Kidney epithelial cell (primary cell): ENCODE data around the gene C10orf90. TPM values are rescaled to one million over a fixed set of nuclear protein-coding genes. Genes with fewer than 3 reads are reported as not detected.
"Not testable (repeated sequence)": the region's sequence is repeated elsewhere in the genome, so short reads cannot be mapped to it uniquely, and the experiment has no call there.

Experiments
- DNase-seq: peaks from one replicate; pipeline ENCODE4 v3.0.0-alpha.2; 2010; ENCODE audit warnings: low read depth
- H3K27me3 ChIP-seq: 2 replicates; pipeline ENCODE4 v1.6.0; 2011; ENCODE audit warnings: low read length; ENCODE audit not compliant: control insufficient read depth, insufficient read depth
- H3K36me3 ChIP-seq: 2 replicates; pipeline ENCODE4 v1.5.1; 2011; ENCODE audit warnings: low read length; ENCODE audit not compliant: control insufficient read depth, insufficient read depth
- H3K4me3 ChIP-seq: 2 replicates; pipeline ENCODE4 v1.5.1; 2011; ENCODE audit warnings: low read depth, mild to moderate bottlenecking, control low read depth, low read length
- CTCF ChIP-seq: IDR thresholded peaks from 2 replicates; pipeline ENCODE4 v1.5.1; 2011; ENCODE audit warnings: mild to moderate bottlenecking, moderate library complexity, low read length, control low read depth, inconsistent platforms; ENCODE audit not compliant: insufficient read depth, poor library complexity, severe bottlenecking
- total RNA-seq: library from RNA; depleted of rRNA; stranded (reverse); fragments of >200 nt; gene quantifications from 2 replicates; pipeline ENCODE4 v1.2.3, GENCODE V29; 2015

The C10orf90 gene
- total RNA-seq, 1 donor from 2014 or later = not detected

GRCh38 chr10:126563361-126563760, 107.1 kb downstream of the C10orf90 start:
- no peak for TF ChIP-seq CTCF
- DNase-seq = no peak

GRCh38 chr10:126561921-126562680, 108.4 kb downstream of the C10orf90 start:
- Histone ChIP-seq H3K27me3 (no peaks in the 10 kb centered on the region), H3K36me3 (no peaks in the 10 kb centered on the region), H3K4me3 (no peak overlapping the region)
- TF ChIP-seq CTCF = no peak
- DNase-seq = no peak

More at GRCh38 chr10:126563361-126563760, 107.1 kb downstream of the C10orf90 start:
- Histone ChIP-seq H3K27me3 (no peaks in the 10 kb centered on the region), H3K4me3 (no peak overlapping the region), H3K36me3 (no peaks in the 10 kb centered on the region)

- Histone ChIP-seq H3K36me3 (no peaks in the 10 kb centered on the region), H3K4me3 (no peak overlapping the region), H3K27me3 (no peaks in the 10 kb centered on the region)
- TF ChIP-seq CTCF = no peak
- no peak for DNase-seq
These were observed 109.1 kb downstream of the C10orf90 start for GRCh38 chr10:126561294-126561920.

- H3K36me3 ChIP-seq = no peaks in the 10 kb centered on the region
- H3K27me3 ChIP-seq = no peaks in the 10 kb centered on the region
- DNase-seq = no peak
- no peak for TF ChIP-seq CTCF
- H3K4me3 ChIP-seq = no peak overlapping the region
These were observed 111.6 kb downstream of the C10orf90 start for GRCh38 chr10:126558881-126559280.

- Histone ChIP-seq H3K4me3 (no peak overlapping the region), H3K36me3 (no peaks in the 10 kb centered on the region), H3K27me3 (no peaks in the 10 kb centered on the region)
- DNase-seq = no peak
- no peak for TF ChIP-seq CTCF
These were observed 119.3 kb downstream of the C10orf90 start for GRCh38 chr10:126551202-126551601.

GRCh38 chr10:126550586-126550985, 119.9 kb downstream of the C10orf90 start:
- not testable (repeated sequence) for H3K36me3 ChIP-seq, H3K4me3 ChIP-seq, H3K27me3 ChIP-seq, DNase-seq
